ENCODE data around the gene THTPA. TPM values are rescaled to one million over a fixed set of nuclear protein-coding genes. Genes with fewer than 3 reads are reported as not detected.

Gene THTPA
- total and polyA plus RNA-seq, 2 of the 13 experiments (the other 11 are each of a cell fraction or from before 2014, with no cell fraction given) = 7.4 to 8.7 TPM

- TF ChIP-seq ZNF609 (CRISPR knock-in tag; IDR thresholded peaks at IDR 0.05; ENCODE audit: borderline replicate concordance) (no peak), EP300 (IDR thresholded peaks at IDR 0.05; ENCODE audit: low read depth in 2 of 2, low read length in 2 of 2) (no peak), EP300 (CRISPR knock-in tag; IDR thresholded peaks at IDR 0.05; ENCODE audit: borderline replicate concordance) (no peak), ZFP41 (CRISPR knock-in tag; IDR thresholded peaks at IDR 0.05; ENCODE audit: borderline replicate concordance) (no peak), ZSCAN29 (CRISPR knock-in tag; conservative IDR thresholded peaks at IDR 0.05) (no peak)
Measured at GRCh38 chr14:23559926-23560520, 4.0 kb downstream of the THTPA start (continued).

DNA sequence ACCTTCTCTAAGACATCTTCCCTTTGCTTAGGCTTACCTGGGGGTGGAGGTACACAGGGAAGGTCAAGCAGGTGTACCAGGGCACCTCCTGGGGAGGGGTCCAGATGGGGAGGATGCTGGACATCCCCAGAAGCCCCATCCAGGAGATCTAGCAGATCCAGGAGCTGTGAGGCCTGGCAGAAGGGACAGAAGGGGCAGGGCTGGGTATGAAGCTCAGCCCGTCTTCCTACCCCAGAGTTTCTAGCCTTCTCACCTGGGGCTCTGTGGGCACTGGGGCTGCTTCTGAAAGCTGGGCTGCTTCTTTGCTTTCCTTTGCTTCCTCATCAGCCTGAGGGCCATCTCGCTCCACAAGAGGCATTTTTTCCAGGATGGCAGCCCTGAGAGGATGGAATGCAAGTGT, 5.2 kb downstream of the THTPA start:
- CTCF ChIA-PET (ENCODE audit: low intra/inter-chr PET ratio, low total read pairs) = interaction anchor here (10.9 kb wide), 1 partner anchor 80 kb away, joined by 275 read pairs; no protein-coding TSS in a partner anchor
- DNase-seq (ENCODE audit: low spot score) (no peak), FAIRE-seq (no peak), ATAC-seq (no peak)
- in situ Hi-C loops (cut with HindIII; ENCODE audit: extremely low pct_ligation_motif_present, low pct_unique_long_range_greater_than_20kb) (no loop called here), intact Hi-C loops (cut with micrococcal nuclease; ENCODE audit: unreplicated experiment) (no loop called here)
- peaks cover 13% of the 10 kb centered on the region; the same call in 1 of the 2 replicates for H4K20me1 ChIP-seq (ENCODE audit: insufficient read depth, low read length)
- no peak overlapping the region for H3K9ac ChIP-seq (ENCODE audit: insufficient read depth, low read depth, low read length)
- H3K36me3 ChIP-seq (replicated peaks in 1 of 2; ENCODE audit: control insufficient read depth in 1 of 2, insufficient read depth in 2 of 2, low read length in 2 of 2) = peaks cover 53 to 72% of the 10 kb centered on the region in 2 experiments
- no peak overlapping the region for H3K27ac ChIP-seq (ENCODE audit: extremely low read length, insufficient read depth, low read length)
- POLR2A ChIA-PET = interaction anchor here (0.7 to 7.6 kb wide), 10 partner anchors 8 to 645 kb away, joined by 3 to 113 read pairs (median 5); partner anchors contain the start of genes AP1G2, HOMEZ and PABPN1
- no peak overlapping the region for H3K4me3 ChIP-seq (replicated peaks in 1 of 3; ENCODE audit: insufficient read depth in 1 of 3, low read depth in 2 of 3, low read length in 3 of 3)
- H3K9me3 ChIP-seq (ENCODE audit: low read length) = no peaks in the 10 kb centered on the region
- H3K4me1 ChIP-seq (ENCODE audit: insufficient read depth, low read length) = peaks cover 38% of the 10 kb centered on the region
- no TSS peak for BruUV-seq (replicated peaks)
- 91% methylated on average over 2 of the region's 2 CpGs for WGBS (ENCODE audit: low lambda C conversion rate)
- no peak overlapping the region for H3K4me2 ChIP-seq (ENCODE audit: low read depth, low read length)
- H3K79me2 ChIP-seq (ENCODE audit: insufficient read depth, low read length) = peaks cover 8% of the 10 kb centered on the region
- no peaks in the 10 kb centered on the region; a peak in 1 of 5 replicates for H3K27me3 ChIP-seq (ENCODE audit: control insufficient read depth in 1 of 2, insufficient read depth in 2 of 2, low read length in 2 of 2)
- H2AFZ ChIP-seq (ENCODE audit: low read length) = no peak overlapping the region
- TF ChIP-seq ZNF574 (CRISPR knock-in tag; IDR thresholded peaks at IDR 0.05) (no peak), HMG20B (CRISPR knock-in tag; conservative IDR thresholded peaks at IDR 0.05) (no peak), ZNF256 (CRISPR knock-in tag; conservative IDR thresholded peaks at IDR 0.05) (no peak)
- TF ChIP-seq, protein P1, sequence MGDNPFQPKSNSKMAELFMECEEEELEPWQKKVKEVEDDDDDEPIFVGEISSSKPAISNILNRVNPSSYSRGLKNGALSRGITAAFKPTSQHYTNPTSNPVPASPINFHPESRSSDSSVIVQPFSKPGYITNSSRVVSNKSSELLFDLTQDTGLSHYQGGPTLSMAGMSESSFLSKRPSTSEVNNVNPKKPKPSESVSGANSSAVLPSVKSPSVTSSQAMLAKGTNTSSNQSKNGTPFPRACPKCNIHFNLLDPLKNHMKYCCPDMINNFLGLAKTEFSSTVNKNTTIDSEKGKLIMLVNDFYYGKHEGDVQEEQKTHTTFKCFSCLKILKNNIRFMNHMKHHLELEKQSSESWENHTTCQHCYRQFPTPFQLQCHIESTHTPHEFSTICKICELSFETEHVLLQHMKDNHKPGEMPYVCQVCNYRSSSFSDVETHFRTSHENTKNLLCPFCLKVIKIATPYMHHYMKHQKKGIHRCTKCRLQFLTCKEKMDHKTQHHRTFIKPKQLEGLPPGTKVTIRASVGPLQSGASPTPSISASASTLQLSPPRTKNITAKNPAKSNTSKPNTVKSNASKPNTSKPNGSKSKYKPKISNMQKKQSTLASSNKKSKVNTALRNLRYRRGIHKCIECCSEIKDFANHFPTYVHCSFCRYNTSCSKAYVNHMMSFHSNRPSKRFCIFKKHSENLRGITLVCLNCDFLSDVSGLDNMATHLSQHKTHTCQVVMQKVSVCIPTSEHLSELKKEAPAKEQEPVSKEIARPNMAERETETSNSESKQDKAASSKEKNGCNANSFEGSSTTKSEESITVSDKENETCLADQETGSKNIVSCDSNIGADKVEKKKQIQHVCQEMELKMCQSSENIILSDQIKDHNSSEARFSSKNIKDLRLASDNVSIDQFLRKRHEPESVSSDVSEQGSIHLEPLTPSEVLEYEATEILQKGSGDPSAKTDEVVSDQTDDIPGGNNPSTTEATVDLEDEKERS (CRISPR knock-in tag; IDR thresholded peaks at IDR 0.05) = no peak

Measured in HepG2 (cell line).